Fibroblast of lung (primary cell): ENCODE results near the gene SLC24A4. TPM values are rescaled to one million over a fixed set of nuclear protein-coding genes. Genes with fewer than 3 reads are reported as not detected.

Source experiments
- DNase-seq, 2 donors: peaks; one replicate each; pipeline versions ENCODE4 v3.0.0 to v3.0.0-alpha.2; 2010; ENCODE audit warnings: low read depth in 2 of 2
- H2AFZ ChIP-seq: 2 replicates; pipeline ENCODE4 v1.5.1; 2012; ENCODE audit warnings: low read length, control low read depth, inconsistent platforms
- H3K27ac ChIP-seq: 2 replicates; pipeline ENCODE4 v1.5.1; 2011; ENCODE audit warnings: low read length, control low read depth; ENCODE audit not compliant: insufficient read depth
- H3K27me3 ChIP-seq: 2 replicates; pipeline ENCODE4 v1.5.1; 2011; ENCODE audit warnings: mild to moderate bottlenecking, low read length; ENCODE audit not compliant: control insufficient read depth, insufficient read depth
- H3K36me3 ChIP-seq: 2 replicates; pipeline ENCODE4 v1.5.1; 2011; ENCODE audit warnings: low read length; ENCODE audit not compliant: control insufficient read depth, insufficient read depth
- H3K4me1 ChIP-seq: 2 replicates; pipeline ENCODE4 v1.5.1; 2011; ENCODE audit warnings: low read length; ENCODE audit not compliant: control insufficient read depth, insufficient read depth; ENCODE audit errors: extremely low read depth
- H3K4me2 ChIP-seq: 2 replicates; pipeline ENCODE4 v1.5.1; 2011; ENCODE audit warnings: low read length, control low read depth; ENCODE audit not compliant: insufficient read depth; ENCODE audit errors: extremely low read depth
- H3K4me3 ChIP-seq, 4 experiments: fragments of 200-600 bp in 1 of 4; sonication (generic) in 1 of 4; replicated peaks in 1 of 4; 2 replicates each; pipeline ENCODE4 v1.5.1; 2011 to 2016; ENCODE audit warnings: low read length in 4 of 4, low read depth in 3 of 4, mild to moderate bottlenecking in 3 of 4, control low read depth in 2 of 4, inconsistent platforms in 1 of 4, mixed read lengths in 1 of 4; ENCODE audit not compliant: insufficient read depth in 1 of 4; ENCODE audit errors: control extremely low read depth in 1 of 4
- H3K79me2 ChIP-seq: 2 replicates; pipeline ENCODE4 v1.5.1; 2012; ENCODE audit warnings: mild to moderate bottlenecking, low read length, inconsistent platforms; ENCODE audit not compliant: control insufficient read depth, insufficient read depth
- H3K9ac ChIP-seq: 2 replicates; pipeline ENCODE4 v1.5.1; 2011; ENCODE audit warnings: mild to moderate bottlenecking, low read length, control low read depth; ENCODE audit not compliant: insufficient read depth
- H3K9me3 ChIP-seq: 2 replicates; pipeline ENCODE4 v1.5.1; 2012; ENCODE audit warnings: low read depth, low read length; ENCODE audit not compliant: control insufficient read depth, insufficient read depth
- H4K20me1 ChIP-seq: 2 replicates; pipeline ENCODE4 v1.5.1; 2011; ENCODE audit warnings: low read length; ENCODE audit not compliant: control insufficient read depth, insufficient read depth; ENCODE audit errors: extremely low read depth
- CTCF ChIP-seq, 2 donors: IDR thresholded peaks in 1 of 2; conservative IDR thresholded peaks in 1 of 2; 1 replicate in 1 of 2; 2 replicates in 1 of 2; pipeline ENCODE4 v1.5.1; 2011 to 2012; ENCODE audit warnings: low read length in 2 of 2, control low read depth in 1 of 2, inconsistent platforms in 1 of 2, low read depth in 1 of 2, mild to moderate bottlenecking in 1 of 2
- EZH2 ChIP-seq: IDR thresholded peaks from 2 replicates; pipeline ENCODE4 v1.5.1; 2012; ENCODE audit warnings: low read length, control low read depth, mild to moderate bottlenecking; ENCODE audit errors: missing control alignments
- polyA plus RNA-seq, 2 donors: library from polyadenylated mRNA; depleted of rRNA in 1 of 2; stranded (reverse) in 1 of 2; unstranded in 1 of 2; fragments of >200 nt; gene quantifications; 2 replicates each; pipeline ENCODE4 v1.2.1, GENCODE V29; 2011 to 2012; ENCODE audit warnings: missing spikeins in 1 of 2
- total RNA-seq: library from RNA; depleted of rRNA; stranded (reverse); fragments of >200 nt; gene quantifications from 2 replicates; pipeline ENCODE4 v1.2.1, GENCODE V29; 2014

The SLC24A4 gene
- total and polyA plus RNA-seq, 2 donors (not counting 1 experiment from before 2014, with no cell fraction given), result 0.03 TPM; not detected in 1

- Histone ChIP-seq H3K36me3 (no peaks in the 10 kb centered on the region), H3K9ac (no peak overlapping the region), H3K9me3 (no peaks in the 10 kb centered on the region), H3K27me3 (no peaks in the 10 kb centered on the region), H2AFZ (no peak overlapping the region), H3K79me2 (peaks cover 35% of the 10 kb centered on the region), H4K20me1 (no peaks in the 10 kb centered on the region), H3K4me1 (peaks cover 7% of the 10 kb centered on the region), H3K4me3 (no peak overlapping the region), H3K4me2 (no peak overlapping the region), H3K27ac (peak overlapping the region; percentile 16)
- DNase-seq, result no peak
- no peak for TF ChIP-seq CTCF (conservative IDR thresholded peaks at IDR 0.05 in 1 of 2, IDR thresholded peaks at IDR 0.05 in 1 of 2; ENCODE audit: low read depth in 1 of 2, low read length in 2 of 2)
- TF ChIP-seq EZH2, result no peak
Observed at GRCh38 chr14:92528486-92529100, 205.6 kb downstream of the SLC24A4 start.

GRCh38 chr14:92529903-92530302 lies 206.9 kb downstream of the SLC24A4 start:
- no peaks in the 10 kb centered on the region for H3K27me3 ChIP-seq
- no peaks in the 10 kb centered on the region for H3K36me3 ChIP-seq
- no peak overlapping the region for H3K27ac ChIP-seq
- DNase-seq, result no peak
- H3K4me3 ChIP-seq, result no peak overlapping the region
- peaks cover 30% of the 10 kb centered on the region for H3K79me2 ChIP-seq
- no peak overlapping the region for H3K9ac ChIP-seq
- no peak overlapping the region for H3K4me2 ChIP-seq
- peaks cover 7% of the 10 kb centered on the region for H3K4me1 ChIP-seq
- H3K9me3 ChIP-seq, result no peaks in the 10 kb centered on the region
- H2AFZ ChIP-seq, result no peak overlapping the region
- no peaks in the 10 kb centered on the region for H4K20me1 ChIP-seq
- TF ChIP-seq CTCF (conservative IDR thresholded peaks at IDR 0.05 in 1 of 2, IDR thresholded peaks at IDR 0.05 in 1 of 2; ENCODE audit: low read depth in 1 of 2, low read length in 2 of 2) (no peak), EZH2 (no peak)

- Histone ChIP-seq H3K4me2 (no peak overlapping the region), H3K36me3 (no peaks in the 10 kb centered on the region), H3K9me3 (no peaks in the 10 kb centered on the region), H2AFZ (no peak overlapping the region), H3K4me1 (peaks cover 11% of the 10 kb centered on the region), H3K79me2 (peaks cover 27% of the 10 kb centered on the region), H3K27me3 (no peaks in the 10 kb centered on the region), H3K4me3 (no peak overlapping the region), H3K9ac (no peak overlapping the region), H3K27ac (no peak overlapping the region), H4K20me1 (no peaks in the 10 kb centered on the region)
- TF ChIP-seq EZH2 (no peak), CTCF (conservative IDR thresholded peaks at IDR 0.05 in 1 of 2, IDR thresholded peaks at IDR 0.05 in 1 of 2; ENCODE audit: low read depth in 1 of 2, low read length in 2 of 2) (no peak)
- DNase-seq, result no peak
Observed at GRCh38 chr14:92531106-92531873, 208.3 kb downstream of the SLC24A4 start.
